Fibroblast of villous mesenchyme (primary cell): Measurements from ENCODE around the gene TFB2M. TPM values are rescaled to one million over a fixed set of nuclear protein-coding genes. Genes with fewer than 3 reads are reported as not detected.

Experiments
- DNase-seq: peaks from one replicate; pipeline ENCODE4 v3.0.0-alpha.2; 2010; ENCODE audit warnings: low read depth
- H3K4me3 ChIP-seq: 2 replicates; pipeline ENCODE4 v1.5.1; 2011; ENCODE audit warnings: low read depth, mild to moderate bottlenecking, low read length
- CTCF ChIP-seq: IDR thresholded peaks from 2 replicates; pipeline ENCODE4 v1.5.1; 2012; ENCODE audit warnings: low read depth, mild to moderate bottlenecking, low read length; ENCODE audit not compliant: insufficient read depth
- total RNA-seq: library from RNA; depleted of rRNA; stranded (reverse); fragments of >200 nt; gene quantifications from 2 replicates; pipeline ENCODE4 v1.2.3, GENCODE V29; 2012

TFB2M gene
- total RNA-seq, 1 donor: 29.4 TPM

GRCh38 chr1:246537441-246537840, 28.6 kb downstream of the TFB2M start:
- no peak for DNase-seq
- TF ChIP-seq CTCF: no peak
- no peak overlapping the region for H3K4me3 ChIP-seq

GRCh38 chr1:246534114-246534513, 31.9 kb downstream of the TFB2M start:
- no peak for TF ChIP-seq CTCF
- H3K4me3 ChIP-seq: no peak overlapping the region
- DNase-seq: no peak

GRCh38 chr1:246533371-246533905, 32.6 kb downstream of the TFB2M start:
- no peak for TF ChIP-seq CTCF
- no peak overlapping the region for H3K4me3 ChIP-seq
- DNase-seq: no peak

GRCh38 chr1:246532519-246532918, 33.5 kb downstream of the TFB2M start:
- DNase-seq: no peak
- H3K4me3 ChIP-seq: no peak overlapping the region
- TF ChIP-seq CTCF: peak; percentile 39

- no peak for TF ChIP-seq CTCF
- no peak for DNase-seq
- H3K4me3 ChIP-seq: no peak overlapping the region
Observed at GRCh38 chr1:246530482-246530881, 35.6 kb downstream of the TFB2M start.

- TF ChIP-seq CTCF: peak; percentile 12
- peak; percentile 25 for DNase-seq
- no peak overlapping the region for H3K4me3 ChIP-seq
Observed at GRCh38 chr1:246528933-246529731, 36.9 kb downstream of the TFB2M start.
